ENCODE results near the gene CNN2. TPM values are rescaled to one million over a fixed set of nuclear protein-coding genes. Genes with fewer than 3 reads are reported as not detected.

Gene CNN2
- total and polyA plus RNA-seq, 9 of the 15 experiments (the other 6 are each of a cell fraction or from before 2014, with no cell fraction given) = 12.1 to 174 (median 52.7) TPM

GRCh38 chr19:977058-977464 lies 49.3 kb upstream of the CNN2 start (continued):
- TF ChIP-seq ZNF280A (IDR thresholded peaks at IDR 0.05; ENCODE audit: low read depth, partially characterized antibody) = no peak
- no peak for TF ChIP-seq PBX2 (CRISPR knock-in tag; IDR thresholded peaks at IDR 0.05; ENCODE audit: low read depth)
- TF ChIP-seq PBX2 (tag; conservative IDR thresholded peaks at IDR 0.05; ENCODE audit: low read depth) = no peak
- no peak for TF ChIP-seq RFX7 (CRISPR knock-in tag; IDR thresholded peaks at IDR 0.05)
- TF ChIP-seq TFE3 (CRISPR knock-in tag; IDR thresholded peaks at IDR 0.05) = no peak
- no peak for TF ChIP-seq TAF9B (IDR thresholded peaks at IDR 0.05; ENCODE audit: partially characterized antibody)
- no peak for TF ChIP-seq ZKSCAN3 (CRISPR knock-in tag; IDR thresholded peaks at IDR 0.05)
- peak; percentile 20; the same call in 1 of the 2 replicates for TF ChIP-seq ZBTB7A (IDR thresholded peaks at IDR 0.05; ENCODE audit: borderline replicate concordance, control insufficient read depth, low read depth, low read length)
- TF ChIP-seq POLR2G (IDR thresholded peaks at IDR 0.05; ENCODE audit: low read depth, low read length) = peak; percentile 76
- no peak for TF ChIP-seq KLF16 (IDR thresholded peaks at IDR 0.05)
- no peak for TF ChIP-seq KLF6 (CRISPR knock-in tag; IDR thresholded peaks at IDR 0.05; ENCODE audit: borderline replicate concordance)
- TF ChIP-seq KLF10 (CRISPR knock-in tag; IDR thresholded peaks at IDR 0.05) = no peak
- no peak for TF ChIP-seq NEUROD1 (IDR thresholded peaks at IDR 0.05; ENCODE audit: borderline replicate concordance, low read depth, low read length, partially characterized antibody)
- no peak for TF ChIP-seq ZFPM2 (CRISPR knock-in tag; IDR thresholded peaks at IDR 0.05)
- no peak for TF ChIP-seq CBX1 (IDR thresholded peaks at IDR 0.05; ENCODE audit: low read depth)
- TF ChIP-seq MTA3 (IDR thresholded peaks at IDR 0.05; ENCODE audit: borderline replicate concordance) = no peak
- no peak for TF ChIP-seq HMGXB4 (CRISPR knock-in tag; IDR thresholded peaks at IDR 0.05)
- no peak for TF ChIP-seq CREBBP (IDR thresholded peaks at IDR 0.05; ENCODE audit: low read depth, low read length)
